Memory B cell (primary cell): Measurements from ENCODE around the gene ARHGAP24.
"Not testable (repeated sequence)": the region's sequence is repeated elsewhere in the genome, so short reads cannot be mapped to it uniquely, and the experiment has no call there.

ENCODE experiments used
- ATAC-seq: fragments of 150-1000 bp; cut with Tn5 transposase; 2 replicates; pipeline ENCODE4 v1.10.0; 2021; ENCODE audit warnings: low read depth, mild to moderate bottlenecking, moderate library complexity
- DNase-seq, 2 donors: peaks; one replicate each; pipeline ENCODE4 v3.0.0; 2022; ENCODE audit warnings: low spot score in 2 of 2
- H3K27ac Mint-ChIP-seq: one replicate; pipeline ENCODE4 v1.8.0; 2022; ENCODE audit warnings: mild to moderate bottlenecking, moderate library complexity, mixed read lengths
- H3K27me3 Mint-ChIP-seq: one replicate; pipeline ENCODE4 v1.8.0; 2022; ENCODE audit warnings: mixed read lengths
- H3K36me3 Mint-ChIP-seq: one replicate; pipeline ENCODE4 v1.8.0; 2022; ENCODE audit warnings: mild to moderate bottlenecking, mixed read lengths
- H3K4me1 Mint-ChIP-seq: one replicate; pipeline ENCODE4 v1.8.0; 2022; ENCODE audit warnings: mixed read lengths
- H3K4me3 Mint-ChIP-seq: one replicate; pipeline ENCODE4 v1.8.0; 2022; ENCODE audit warnings: mild to moderate bottlenecking, moderate library complexity, mixed read lengths
- H3K9me3 Mint-ChIP-seq: one replicate; pipeline ENCODE4 v1.8.0; 2022; ENCODE audit warnings: mixed read lengths

Gene ARHGAP24

DNA sequence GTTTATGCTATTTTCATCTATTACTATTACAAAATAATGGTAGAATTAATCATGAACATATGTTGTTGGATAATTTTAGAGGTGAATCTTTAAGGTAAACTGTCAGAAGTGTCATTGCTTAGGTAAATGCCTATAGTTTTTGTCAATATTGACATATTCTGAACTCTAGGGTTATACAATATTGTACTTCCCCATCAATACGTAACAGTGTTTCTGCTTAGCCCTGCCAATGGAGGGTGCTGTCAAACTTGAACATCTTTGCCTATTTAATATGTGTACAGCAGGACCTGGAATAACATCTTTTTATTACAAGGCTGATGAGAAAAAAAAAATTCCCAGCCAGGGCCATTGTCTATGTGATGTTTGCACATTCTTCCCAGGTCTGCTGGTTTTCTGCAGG is 40.8 kb downstream of the ARHGAP24 start:
- DNase-seq (no peak), ATAC-seq (peak; percentile 50)
- Mint-ChIP-seq H3K4me1 (peaks cover 35% of the 10 kb centered on the region), H3K4me3 (no peak overlapping the region), H3K27ac (no peak overlapping the region), H3K9me3 (peaks cover 1% of the 10 kb centered on the region), H3K36me3 (peaks cover 20% of the 10 kb centered on the region), H3K27me3 (no peaks in the 10 kb centered on the region)

DNA sequence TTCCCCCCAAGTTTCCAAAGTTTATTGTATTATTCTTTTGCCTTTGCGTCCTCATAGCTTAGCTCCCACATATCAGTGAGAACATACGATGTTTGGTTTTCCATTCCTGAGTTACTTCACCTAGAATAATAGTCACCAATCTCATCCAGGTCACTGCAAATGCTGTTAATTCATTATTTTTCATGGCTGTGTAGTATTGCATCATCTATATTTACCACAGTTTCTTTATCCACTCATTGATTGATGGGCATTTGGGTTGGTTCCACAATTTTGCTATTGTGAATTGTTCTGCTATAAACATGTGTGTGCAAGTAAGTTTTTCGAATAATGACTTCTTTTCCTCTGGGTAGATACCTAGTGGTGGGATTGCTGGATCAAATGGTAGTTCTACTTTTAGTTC is 43.6 kb downstream of the ARHGAP24 start:
- H3K4me3 Mint-ChIP-seq, ATAC-seq, H3K9me3 Mint-ChIP-seq, H3K27ac Mint-ChIP-seq, H3K27me3 Mint-ChIP-seq, DNase-seq: not testable (repeated sequence)
- Mint-ChIP-seq H3K4me1 (peaks cover 43% of the 10 kb centered on the region), H3K36me3 (peaks cover 18% of the 10 kb centered on the region)

DNA sequence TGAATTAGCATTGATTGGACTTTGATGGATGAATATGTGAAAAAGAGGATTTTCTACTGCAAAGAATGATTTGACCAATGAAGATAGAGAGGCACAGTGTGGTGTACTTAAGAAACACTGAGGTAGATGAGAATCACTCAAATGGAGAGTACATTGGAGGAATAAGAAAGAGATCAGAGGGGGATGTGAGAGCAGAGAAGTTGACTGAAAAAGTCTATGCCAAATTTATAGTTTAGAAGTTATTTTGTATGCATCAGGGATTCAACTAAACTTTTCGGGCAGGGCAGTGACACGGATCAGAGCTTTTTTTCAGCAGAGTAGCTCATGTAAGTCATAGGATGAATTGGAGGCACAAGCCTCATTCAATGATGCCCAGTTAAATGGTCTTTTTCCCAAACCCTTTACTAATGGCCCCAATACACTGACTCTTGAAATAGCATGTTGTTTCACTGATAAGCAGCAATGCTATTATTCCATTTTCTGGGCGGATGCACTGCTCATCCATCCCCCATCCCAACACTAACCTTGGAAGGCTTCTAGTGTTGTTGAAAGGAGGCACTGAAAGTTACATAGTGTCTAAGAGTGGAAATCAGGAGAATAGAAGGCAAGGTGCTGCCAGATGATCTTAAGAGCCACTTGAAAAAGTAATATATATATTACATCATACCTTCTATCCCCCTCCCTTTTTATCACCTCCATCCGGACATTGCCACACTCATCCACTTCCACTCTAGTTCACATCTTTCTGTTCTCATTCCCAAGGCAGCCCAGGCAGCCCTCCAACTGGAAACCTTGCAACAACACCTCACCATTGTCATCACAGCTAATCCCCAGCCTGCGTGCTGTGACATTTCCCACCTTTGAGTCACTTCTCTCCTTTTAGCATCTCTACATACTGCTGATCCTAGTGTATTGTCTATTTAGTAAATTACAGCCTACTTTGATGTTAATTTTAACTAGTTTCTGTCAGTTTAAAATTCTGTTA is 46.1 kb downstream of the ARHGAP24 start:
- H3K27me3 Mint-ChIP-seq = no peaks in the 10 kb centered on the region
- no peak for ATAC-seq
- H3K9me3 Mint-ChIP-seq = no peaks in the 10 kb centered on the region
- H3K27ac Mint-ChIP-seq = peak overlapping the region; percentile 68
- H3K4me3 Mint-ChIP-seq = no peak overlapping the region
- H3K4me1 Mint-ChIP-seq = peaks cover 37% of the 10 kb centered on the region
- peaks cover 18% of the 10 kb centered on the region for H3K36me3 Mint-ChIP-seq
- no peak for DNase-seq

DNA sequence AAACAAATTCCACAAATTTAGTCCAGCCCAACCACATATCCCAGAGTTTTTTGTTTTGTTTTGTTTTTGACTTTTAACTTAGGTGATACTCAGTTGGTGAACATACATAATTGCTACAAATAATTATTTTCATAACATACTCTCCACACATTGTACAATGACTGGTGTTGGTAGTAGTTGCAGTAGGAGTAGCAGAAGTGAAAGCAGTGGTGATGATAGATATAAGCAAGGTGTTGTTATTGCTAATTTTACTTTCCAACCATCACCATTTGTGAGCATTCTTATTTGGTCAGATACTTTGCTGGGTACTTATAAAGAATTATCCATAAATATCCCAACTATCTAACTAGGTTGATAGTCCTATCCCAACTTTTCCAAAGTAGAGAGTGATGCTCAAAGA is 47.3 kb downstream of the ARHGAP24 start:
- ATAC-seq = peak; percentile 68
- peak overlapping the region; percentile 29 for H3K27ac Mint-ChIP-seq
- no peak overlapping the region for H3K4me3 Mint-ChIP-seq
- H3K4me1 Mint-ChIP-seq = peaks cover 38% of the 10 kb centered on the region
- DNase-seq = no peak
- no peaks in the 10 kb centered on the region for H3K9me3 Mint-ChIP-seq
- no peaks in the 10 kb centered on the region for H3K27me3 Mint-ChIP-seq
- H3K36me3 Mint-ChIP-seq = peaks cover 18% of the 10 kb centered on the region

DNA sequence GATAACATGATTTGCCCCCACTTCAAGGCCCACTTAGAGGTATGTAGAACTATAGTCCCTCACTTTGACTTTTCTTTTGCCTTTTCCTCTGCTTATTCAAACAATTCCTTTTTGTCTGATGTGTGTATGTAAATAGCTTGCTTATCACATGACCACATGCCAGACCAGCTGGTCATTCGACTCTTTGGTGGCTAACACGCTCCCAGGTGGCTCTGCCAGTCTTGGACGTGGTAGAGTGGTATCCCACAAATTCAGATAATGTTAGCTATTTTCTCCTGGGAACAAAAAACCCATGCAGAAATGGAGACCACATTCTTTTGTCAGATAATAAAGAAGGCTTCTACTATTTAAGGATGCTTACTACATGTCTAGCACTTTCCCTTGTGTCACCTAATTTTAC is 47.9 kb downstream of the ARHGAP24 start:
- DNase-seq (no peak), ATAC-seq (no peak)
- Mint-ChIP-seq H3K4me1 (peaks cover 43% of the 10 kb centered on the region), H3K27ac (peak overlapping the region; percentile 29), H3K4me3 (no peak overlapping the region), H3K36me3 (peaks cover 21% of the 10 kb centered on the region), H3K27me3 (no peaks in the 10 kb centered on the region), H3K9me3 (no peaks in the 10 kb centered on the region)

DNA sequence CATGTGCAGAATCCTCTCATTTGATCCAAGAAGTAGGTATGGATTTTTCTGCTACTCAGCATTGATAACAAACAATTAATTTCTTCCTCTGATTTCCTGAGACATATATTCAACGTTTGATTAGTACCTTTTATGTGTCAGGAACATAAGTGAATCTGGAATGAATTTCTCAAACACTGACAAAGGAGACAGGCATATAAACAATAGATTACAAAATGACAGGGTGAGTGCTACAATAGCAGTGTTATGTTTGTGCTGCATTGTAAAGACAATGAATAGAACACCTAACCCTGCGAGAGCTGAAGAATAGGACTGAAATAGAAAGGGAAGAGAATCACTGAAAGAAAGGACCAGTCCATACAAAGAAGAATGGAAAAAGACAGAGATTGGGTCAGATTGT is 52.9 kb downstream of the ARHGAP24 start:
- H3K27ac Mint-ChIP-seq = peak overlapping the region; percentile 45
- no peak overlapping the region for H3K4me3 Mint-ChIP-seq
- DNase-seq (no peak), ATAC-seq (no peak)
- no peaks in the 10 kb centered on the region for H3K9me3 Mint-ChIP-seq
- H3K36me3 Mint-ChIP-seq = peaks cover 4% of the 10 kb centered on the region
- no peaks in the 10 kb centered on the region for H3K27me3 Mint-ChIP-seq
- peaks cover 31% of the 10 kb centered on the region for H3K4me1 Mint-ChIP-seq

DNA sequence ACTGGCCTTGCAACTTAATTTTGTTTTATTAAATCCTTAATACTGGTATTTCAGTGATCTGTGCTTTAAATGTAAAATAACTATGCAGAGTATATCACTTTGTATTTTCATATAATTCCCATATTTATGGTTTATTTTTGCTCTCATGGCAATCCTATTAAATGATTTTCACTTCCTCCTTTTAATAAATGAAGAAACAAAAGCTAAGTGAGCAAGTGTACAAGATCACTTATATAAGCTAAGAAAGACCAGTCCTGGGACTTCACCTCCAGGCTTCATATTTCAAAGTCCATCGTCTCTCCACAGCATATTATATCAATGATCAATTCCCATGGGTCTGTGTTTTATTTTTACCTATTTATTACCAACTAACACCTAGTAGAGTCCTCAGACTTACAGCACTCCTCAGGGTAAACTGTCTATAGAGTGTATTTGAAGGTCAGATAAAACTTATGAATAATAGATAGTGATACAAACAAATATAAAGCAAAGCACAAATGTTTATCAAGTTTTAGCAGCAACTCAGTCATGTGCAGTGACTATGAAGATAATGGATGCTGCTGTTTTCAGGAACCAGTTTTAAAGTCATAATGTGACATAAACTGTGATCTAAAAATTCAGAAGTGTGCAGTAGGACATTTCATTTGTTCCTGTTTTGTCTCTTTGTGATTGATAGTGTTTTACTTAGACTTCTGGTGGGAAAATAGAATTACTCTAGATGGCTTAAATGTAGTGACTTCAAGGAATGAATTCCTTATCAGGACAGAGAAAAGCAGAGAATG is 56.8 kb downstream of the ARHGAP24 start:
- H3K36me3 Mint-ChIP-seq = peaks cover 15% of the 10 kb centered on the region
- H3K4me1 Mint-ChIP-seq = peaks cover 40% of the 10 kb centered on the region
- DNase-seq (no peak), ATAC-seq (peak; percentile 70)
- no peaks in the 10 kb centered on the region for H3K27me3 Mint-ChIP-seq
- peak overlapping the region; percentile 21 for H3K4me3 Mint-ChIP-seq
- H3K9me3 Mint-ChIP-seq = no peaks in the 10 kb centered on the region
- peak overlapping the region; percentile 69 for H3K27ac Mint-ChIP-seq

DNA sequence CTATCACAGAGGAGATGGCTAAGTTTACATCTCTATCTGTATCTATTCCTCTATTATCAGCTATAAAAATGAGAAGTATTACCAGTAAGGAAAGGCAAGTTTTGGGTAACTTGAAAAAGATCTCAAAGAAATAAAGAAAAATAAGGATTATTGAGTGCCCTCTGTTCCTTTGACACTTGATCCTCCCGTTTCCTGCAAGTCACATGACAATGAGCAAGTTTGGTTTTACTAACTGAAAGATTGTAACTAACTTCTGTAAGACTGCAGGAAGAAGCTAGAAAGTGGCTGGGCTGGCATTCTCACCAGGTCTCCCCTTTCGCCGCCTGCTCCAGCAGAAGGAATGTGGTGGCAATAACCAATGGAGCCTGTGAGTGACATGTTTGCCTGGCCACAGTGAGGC is 59.2 kb downstream of the ARHGAP24 start:
- H3K27me3 Mint-ChIP-seq = no peaks in the 10 kb centered on the region
- ATAC-seq (no peak), DNase-seq (no peak)
- H3K4me1 Mint-ChIP-seq = peaks cover 39% of the 10 kb centered on the region
- H3K36me3 Mint-ChIP-seq = peaks cover 19% of the 10 kb centered on the region
- H3K27ac Mint-ChIP-seq = no peak overlapping the region
- H3K4me3 Mint-ChIP-seq = no peak overlapping the region
- no peaks in the 10 kb centered on the region for H3K9me3 Mint-ChIP-seq

DNA sequence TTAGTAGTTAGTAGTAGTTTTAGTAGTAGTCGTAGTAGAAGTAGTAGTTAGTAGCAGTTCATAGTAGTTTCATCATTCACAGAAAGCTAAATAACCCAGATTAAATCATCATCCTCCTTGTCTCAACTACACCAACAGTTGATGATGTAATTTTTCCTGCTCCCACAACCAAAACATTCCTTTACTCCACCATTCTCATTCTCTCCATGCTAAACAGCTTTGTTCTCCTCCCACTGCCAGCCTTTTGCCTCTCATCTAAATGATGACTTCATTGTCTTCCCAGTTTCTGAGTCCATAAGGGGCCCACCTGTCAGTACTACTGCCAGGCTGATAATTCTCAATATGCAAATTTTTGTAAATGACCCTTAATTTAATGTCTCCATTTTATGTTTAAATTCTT is 68.9 kb downstream of the ARHGAP24 start:
- Mint-ChIP-seq H3K4me3 (no peak overlapping the region), H3K27ac (peak overlapping the region; percentile 56), H3K36me3 (no peaks in the 10 kb centered on the region), H3K4me1 (peaks cover 26% of the 10 kb centered on the region), H3K9me3 (no peaks in the 10 kb centered on the region), H3K27me3 (no peaks in the 10 kb centered on the region)
- no peak for DNase-seq
- ATAC-seq = no peak

DNA sequence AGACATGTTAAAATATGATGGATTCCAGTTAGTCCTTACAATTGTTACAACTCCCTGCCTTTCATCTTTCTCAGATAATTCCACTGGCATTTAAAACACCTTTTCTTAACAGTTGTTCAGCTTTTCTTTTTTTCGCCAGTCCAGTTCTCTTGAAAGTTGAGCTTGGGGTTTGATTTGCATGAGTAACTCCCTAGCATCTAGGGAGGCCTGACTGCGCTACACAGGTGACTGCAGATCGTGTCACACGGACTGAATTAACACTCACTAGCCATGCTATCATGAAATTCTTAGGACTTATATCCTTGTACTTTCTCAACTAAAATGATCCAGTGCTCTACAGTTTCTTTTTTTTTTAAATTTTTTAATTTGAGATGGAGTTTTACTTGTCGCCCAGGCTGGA is 69.8 kb downstream of the ARHGAP24 start:
- peaks cover 3% of the 10 kb centered on the region for H3K36me3 Mint-ChIP-seq
- peaks cover 29% of the 10 kb centered on the region for H3K4me1 Mint-ChIP-seq
- no peaks in the 10 kb centered on the region for H3K27me3 Mint-ChIP-seq
- H3K4me3 Mint-ChIP-seq = no peak overlapping the region
- H3K27ac Mint-ChIP-seq = no peak overlapping the region
- peak; percentile 34 for ATAC-seq
- DNase-seq = no peak
- peaks cover 2% of the 10 kb centered on the region for H3K9me3 Mint-ChIP-seq

DNA sequence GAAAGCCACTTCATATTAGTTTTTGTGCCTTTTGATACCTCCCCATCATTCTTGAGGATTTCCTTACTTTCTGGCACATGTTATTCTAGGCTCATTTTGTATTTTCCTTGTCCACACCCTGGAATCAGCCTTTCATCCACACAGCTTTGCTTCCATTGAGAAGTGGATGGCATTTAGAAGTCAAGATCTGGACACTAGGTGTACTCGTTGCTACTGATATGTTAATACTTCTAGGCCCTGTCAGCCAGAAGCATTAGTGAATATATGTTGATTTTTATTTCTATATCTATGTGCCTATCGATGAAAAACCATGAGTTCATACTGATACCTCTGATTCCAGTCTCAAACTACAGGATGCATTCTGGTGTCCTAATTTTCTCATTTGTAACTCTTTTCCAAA is 73.2 kb downstream of the ARHGAP24 start:
- Mint-ChIP-seq H3K4me1 (peaks cover 45% of the 10 kb centered on the region), H3K9me3 (peaks cover 13% of the 10 kb centered on the region), H3K27ac (peak overlapping the region; percentile 79), H3K4me3 (no peak overlapping the region), H3K27me3 (no peaks in the 10 kb centered on the region), H3K36me3 (peaks cover 34% of the 10 kb centered on the region)
- DNase-seq (no peak), ATAC-seq (no peak)

DNA sequence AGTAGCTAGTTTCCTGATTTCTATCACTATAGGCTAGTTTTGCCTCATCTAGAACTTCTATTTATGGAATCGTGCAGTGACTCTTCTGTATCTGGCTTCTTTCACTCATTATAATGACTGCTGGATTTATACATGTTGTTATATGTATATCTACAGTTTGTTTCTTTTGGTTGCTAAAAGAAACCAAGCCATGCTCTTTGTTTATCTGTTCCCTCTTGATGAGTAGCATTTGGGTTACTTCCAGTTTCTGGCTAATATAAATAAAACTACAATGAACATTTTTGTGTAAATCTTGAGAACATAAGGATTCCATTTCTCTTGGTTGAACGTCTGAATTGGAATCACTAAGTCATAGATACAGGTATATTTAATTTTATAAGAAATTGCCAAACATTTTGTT is 73.9 kb downstream of the ARHGAP24 start:
- peak overlapping the region; percentile 79 for H3K27ac Mint-ChIP-seq
- H3K27me3 Mint-ChIP-seq = no peaks in the 10 kb centered on the region
- DNase-seq (no peak), ATAC-seq (peak; percentile 29)
- peaks cover 41% of the 10 kb centered on the region for H3K36me3 Mint-ChIP-seq
- H3K9me3 Mint-ChIP-seq = peaks cover 15% of the 10 kb centered on the region
- peak overlapping the region; percentile 11 for H3K4me3 Mint-ChIP-seq
- H3K4me1 Mint-ChIP-seq = peaks cover 43% of the 10 kb centered on the region

DNA sequence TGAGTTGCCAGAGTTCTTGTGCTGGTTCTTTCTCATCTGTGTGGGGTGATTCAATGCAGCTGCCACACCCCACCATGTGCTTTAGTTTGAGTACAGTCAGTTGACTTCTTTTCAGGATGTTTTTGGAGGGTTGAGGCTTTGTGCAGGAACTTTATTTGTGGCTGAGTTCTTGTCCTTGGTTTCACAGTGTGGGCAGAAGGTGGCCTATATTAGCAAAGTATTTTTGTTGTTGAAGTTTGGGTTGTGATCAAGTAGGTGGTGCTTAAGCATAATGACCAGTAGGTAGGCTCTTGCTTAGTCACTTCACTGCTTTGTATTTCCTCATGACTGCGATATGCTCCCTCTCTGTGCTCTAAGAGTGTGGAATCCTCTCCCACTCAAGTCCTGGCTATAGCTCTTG is 80.3 kb downstream of the ARHGAP24 start:
- peak overlapping the region; percentile 96 for H3K27ac Mint-ChIP-seq
- peaks cover 60% of the 10 kb centered on the region for H3K4me1 Mint-ChIP-seq
- H3K4me3 Mint-ChIP-seq = peak overlapping the region; percentile 78
- DNase-seq (no peak), ATAC-seq (no peak)
- peaks cover 40% of the 10 kb centered on the region for H3K36me3 Mint-ChIP-seq
- peaks cover 17% of the 10 kb centered on the region for H3K9me3 Mint-ChIP-seq
- no peaks in the 10 kb centered on the region for H3K27me3 Mint-ChIP-seq

DNA sequence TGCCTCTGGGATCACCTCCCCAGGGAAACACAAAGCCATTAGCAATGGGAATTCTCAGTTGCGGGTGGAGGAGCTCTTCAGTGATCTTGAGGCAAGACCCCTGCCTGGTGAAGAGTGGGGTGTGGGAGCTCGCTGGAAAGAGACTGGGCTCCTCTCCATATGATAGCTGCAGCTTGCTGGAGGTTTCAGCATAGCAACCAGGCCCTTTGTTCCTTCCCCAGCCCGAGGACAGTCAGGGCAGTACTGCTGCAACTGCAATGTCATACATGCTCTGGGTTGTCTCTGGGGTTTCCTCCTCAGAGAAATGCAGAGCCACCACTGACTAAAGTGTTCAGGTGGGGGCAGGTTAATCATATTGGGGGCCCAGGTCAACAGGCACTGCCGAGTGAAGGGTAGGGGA is 81.3 kb downstream of the ARHGAP24 start:
- no peaks in the 10 kb centered on the region for H3K27me3 Mint-ChIP-seq
- DNase-seq (peak in 1 of 2 donors; percentile 24), ATAC-seq (no peak)
- peaks cover 55% of the 10 kb centered on the region for H3K4me1 Mint-ChIP-seq
- H3K36me3 Mint-ChIP-seq = peaks cover 32% of the 10 kb centered on the region
- H3K4me3 Mint-ChIP-seq = peak overlapping the region; percentile 24
- peaks cover 16% of the 10 kb centered on the region for H3K9me3 Mint-ChIP-seq
- peak overlapping the region; percentile 96 for H3K27ac Mint-ChIP-seq
